ENCODE measurements around the gene C2orf81. TPM values are rescaled to one million over a fixed set of nuclear protein-coding genes. Genes with fewer than 3 reads are reported as not detected.

Gene C2orf81
- total RNA-seq, 1 donor from 2014 or later, result 3.7 TPM

- Mint-ChIP-seq H3K4me1 (ENCODE audit: low read depth, unreplicated experiment) (peaks cover 15% of the 10 kb centered on the region), H3K27me3 (ENCODE audit: unreplicated experiment) (peaks cover 4% of the 10 kb centered on the region), H3K36me3 (ENCODE audit: unreplicated experiment) (no peaks in the 10 kb centered on the region), H3K4me3 (ENCODE audit: unreplicated experiment) (no peak overlapping the region), H3K27ac (ENCODE audit: unreplicated experiment) (no peak overlapping the region), H3K9me3 (ENCODE audit: unreplicated experiment) (no peaks in the 10 kb centered on the region)
- TF ChIP-seq CTCF (IDR thresholded peaks at IDR 0.05; ENCODE audit: partially characterized antibody, unreplicated experiment), result no peak
- no peak for DNase-seq
Measured at GRCh38 chr2:74387346-74387745, 34.1 kb downstream of the C2orf81 start.

GRCh38 chr2:74385396-74385795, 36.0 kb downstream of the C2orf81 start:
- Mint-ChIP-seq H3K4me1 (ENCODE audit: low read depth, unreplicated experiment) (peaks cover 18% of the 10 kb centered on the region), H3K9me3 (ENCODE audit: unreplicated experiment) (no peaks in the 10 kb centered on the region), H3K27me3 (ENCODE audit: unreplicated experiment) (peaks cover 2% of the 10 kb centered on the region), H3K4me3 (ENCODE audit: unreplicated experiment) (no peak overlapping the region), H3K36me3 (ENCODE audit: unreplicated experiment) (no peaks in the 10 kb centered on the region), H3K27ac (ENCODE audit: unreplicated experiment) (no peak overlapping the region)
- DNase-seq, result no peak
- TF ChIP-seq CTCF (IDR thresholded peaks at IDR 0.05; ENCODE audit: partially characterized antibody, unreplicated experiment), result no peak

GRCh38 chr2:74384051-74384450, 37.4 kb downstream of the C2orf81 start:
- Mint-ChIP-seq H3K4me1 (ENCODE audit: low read depth, unreplicated experiment) (peaks cover 24% of the 10 kb centered on the region), H3K4me3 (ENCODE audit: unreplicated experiment) (no peak overlapping the region), H3K27ac (ENCODE audit: unreplicated experiment) (no peak overlapping the region), H3K27me3 (ENCODE audit: unreplicated experiment) (peaks cover 2% of the 10 kb centered on the region), H3K9me3 (ENCODE audit: unreplicated experiment) (no peaks in the 10 kb centered on the region), H3K36me3 (ENCODE audit: unreplicated experiment) (no peaks in the 10 kb centered on the region)
- DNase-seq, result no peak
- TF ChIP-seq CTCF (IDR thresholded peaks at IDR 0.05; ENCODE audit: partially characterized antibody, unreplicated experiment), result no peak

- H3K27me3 Mint-ChIP-seq (ENCODE audit: unreplicated experiment), result peaks cover 2% of the 10 kb centered on the region
- H3K4me1 Mint-ChIP-seq (ENCODE audit: low read depth, unreplicated experiment), result peaks cover 30% of the 10 kb centered on the region
- no peak for DNase-seq
- TF ChIP-seq CTCF (IDR thresholded peaks at IDR 0.05; ENCODE audit: partially characterized antibody, unreplicated experiment), result no peak
- H3K27ac Mint-ChIP-seq (ENCODE audit: unreplicated experiment), result no peak overlapping the region
- H3K36me3 Mint-ChIP-seq (ENCODE audit: unreplicated experiment), result no peaks in the 10 kb centered on the region
- H3K4me3 Mint-ChIP-seq (ENCODE audit: unreplicated experiment), result no peak overlapping the region
- no peaks in the 10 kb centered on the region for H3K9me3 Mint-ChIP-seq (ENCODE audit: unreplicated experiment)
Measured at GRCh38 chr2:74383254-74383653, 38.2 kb downstream of the C2orf81 start.

- Mint-ChIP-seq H3K4me3 (ENCODE audit: unreplicated experiment) (no peak overlapping the region), H3K27me3 (ENCODE audit: unreplicated experiment) (peaks cover 2% of the 10 kb centered on the region), H3K27ac (ENCODE audit: unreplicated experiment) (no peak overlapping the region), H3K9me3 (ENCODE audit: unreplicated experiment) (no peaks in the 10 kb centered on the region), H3K4me1 (ENCODE audit: low read depth, unreplicated experiment) (peaks cover 30% of the 10 kb centered on the region), H3K36me3 (ENCODE audit: unreplicated experiment) (peaks cover 6% of the 10 kb centered on the region)
- no peak for DNase-seq
- TF ChIP-seq CTCF (IDR thresholded peaks at IDR 0.05; ENCODE audit: partially characterized antibody, unreplicated experiment), result no peak
Measured at GRCh38 chr2:74381751-74382150, 39.7 kb downstream of the C2orf81 start.
